NCI-H1092 treated with DMSO at 0.1 percent for 48 hours (cell line): ENCODE results near the gene C1QTNF5.
A peak's percentile ranks its signal among the peaks of the same experiment; 100 is the strongest.

ENCODE experiments used
- DNase-seq: peaks from one replicate; lab custom pipeline; 2025; lab: John Stamatoyannopoulos, UW

C1QTNF5 gene

GRCh38 chr11:119318240-119319135 is 22.2 kb downstream of the C1QTNF5 start:
- peak; percentile 14 for DNase-seq

- DNase-seq = no peak
These were observed 23.0 kb downstream of the C1QTNF5 start for GRCh38 chr11:119317592-119318239.

- DNase-seq = peak; percentile 43
These were observed 23.7 kb downstream of the C1QTNF5 start, which contains the start of gene MCAM for GRCh38 chr11:119316729-119317591. Gene MCAM (minus strand): TSS chr11:119317130. CDS start chr11:119317101, 29 bp downstream.

- peak; percentile 76 for DNase-seq
These were observed 24.5 kb downstream of the C1QTNF5 start for GRCh38 chr11:119316016-119316728.

- peak; percentile 76 for DNase-seq
These were observed 25.3 kb downstream of the C1QTNF5 start for GRCh38 chr11:119315131-119316015.

GRCh38 chr11:119314726-119315125 is 26.0 kb downstream of the C1QTNF5 start:
- DNase-seq = no peak

- no peak for DNase-seq
These were observed 30.0 kb downstream of the C1QTNF5 start for GRCh38 chr11:119310682-119311052.

- no peak for DNase-seq
These were observed 30.6 kb downstream of the C1QTNF5 start for GRCh38 chr11:119309953-119310681.

GRCh38 chr11:119309411-119309810 is 31.3 kb downstream of the C1QTNF5 start:
- no peak for DNase-seq

GRCh38 chr11:119307974-119308373 is 32.7 kb downstream of the C1QTNF5 start:
- DNase-seq = no peak

- DNase-seq = peak; percentile 5
These were observed 33.5 kb downstream of the C1QTNF5 start for GRCh38 chr11:119307219-119307618.

- no peak for DNase-seq
These were observed 34.3 kb downstream of the C1QTNF5 start for GRCh38 chr11:119306373-119306890.

- no peak for DNase-seq
These were observed 34.9 kb downstream of the C1QTNF5 start for GRCh38 chr11:119305556-119306372.

GRCh38 chr11:119303227-119303718 is 37.4 kb downstream of the C1QTNF5 start:
- DNase-seq = no peak

- DNase-seq = no peak
These were observed 40.3 kb downstream of the C1QTNF5 start for GRCh38 chr11:119300198-119300964.

GRCh38 chr11:119299416-119299815 is 41.3 kb downstream of the C1QTNF5 start:
- DNase-seq = no peak

- no peak for DNase-seq
These were observed 42.0 kb downstream of the C1QTNF5 start for GRCh38 chr11:119298726-119299125.

- no peak for DNase-seq
These were observed 42.7 kb downstream of the C1QTNF5 start for GRCh38 chr11:119297938-119298337.
